ENCODE measurements around the gene RETN.

The RETN gene

DNA sequence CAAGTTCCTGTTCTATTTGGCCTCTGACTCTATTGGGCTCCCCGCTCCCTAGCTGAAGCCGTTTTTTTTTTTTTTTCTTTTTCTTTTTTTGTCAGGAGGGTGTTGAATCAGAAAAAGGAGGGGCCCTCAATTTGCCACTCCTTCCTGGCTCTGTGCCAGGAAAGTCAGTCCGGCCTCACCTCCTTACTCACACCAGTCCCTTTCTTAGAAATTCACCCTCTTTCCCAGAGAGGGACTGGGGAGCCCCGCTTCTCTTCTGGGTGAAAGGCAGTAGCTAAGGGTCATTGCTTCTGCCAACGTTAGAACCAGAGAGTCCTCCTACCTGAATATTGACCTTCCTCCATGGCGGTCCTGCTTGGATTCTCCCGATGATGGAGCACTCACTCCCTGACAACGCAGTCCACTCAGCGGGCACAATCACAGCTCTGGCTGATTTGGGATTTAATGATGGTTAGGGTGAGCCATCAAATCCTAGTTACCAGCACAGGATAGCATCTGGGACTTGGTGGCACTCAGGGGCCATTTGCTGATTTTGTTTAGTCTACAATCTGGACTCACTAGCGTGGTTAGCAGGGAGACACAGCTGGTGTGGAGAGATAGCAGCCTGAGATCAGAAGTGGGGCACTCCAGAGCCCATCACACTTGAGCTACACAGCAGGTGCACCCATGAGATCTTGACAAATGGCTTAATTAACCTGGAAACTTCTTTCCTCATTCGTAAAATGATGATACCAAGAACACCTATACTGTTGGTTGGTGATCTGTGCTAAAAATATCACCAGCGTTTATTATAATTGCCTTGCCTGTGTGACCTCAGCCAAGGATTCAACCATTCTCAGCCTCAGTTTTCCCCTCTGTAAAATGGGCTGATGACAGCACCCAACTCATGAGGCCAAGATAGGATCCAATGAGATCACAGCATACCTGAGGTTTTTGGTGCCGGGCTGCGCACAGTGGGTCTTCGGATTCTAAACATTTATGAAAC, 30.9 kb downstream of the RETN start:
- TF ChIP-seq, protein P1, sequence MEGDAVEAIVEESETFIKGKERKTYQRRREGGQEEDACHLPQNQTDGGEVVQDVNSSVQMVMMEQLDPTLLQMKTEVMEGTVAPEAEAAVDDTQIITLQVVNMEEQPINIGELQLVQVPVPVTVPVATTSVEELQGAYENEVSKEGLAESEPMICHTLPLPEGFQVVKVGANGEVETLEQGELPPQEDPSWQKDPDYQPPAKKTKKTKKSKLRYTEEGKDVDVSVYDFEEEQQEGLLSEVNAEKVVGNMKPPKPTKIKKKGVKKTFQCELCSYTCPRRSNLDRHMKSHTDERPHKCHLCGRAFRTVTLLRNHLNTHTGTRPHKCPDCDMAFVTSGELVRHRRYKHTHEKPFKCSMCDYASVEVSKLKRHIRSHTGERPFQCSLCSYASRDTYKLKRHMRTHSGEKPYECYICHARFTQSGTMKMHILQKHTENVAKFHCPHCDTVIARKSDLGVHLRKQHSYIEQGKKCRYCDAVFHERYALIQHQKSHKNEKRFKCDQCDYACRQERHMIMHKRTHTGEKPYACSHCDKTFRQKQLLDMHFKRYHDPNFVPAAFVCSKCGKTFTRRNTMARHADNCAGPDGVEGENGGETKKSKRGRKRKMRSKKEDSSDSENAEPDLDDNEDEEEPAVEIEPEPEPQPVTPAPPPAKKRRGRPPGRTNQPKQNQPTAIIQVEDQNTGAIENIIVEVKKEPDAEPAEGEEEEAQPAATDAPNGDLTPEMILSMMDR (IDR thresholded peaks at IDR 0.05; ENCODE audit: insufficient read depth, low read depth, low read length, missing control alignments) = no peak
- peak; percentile 61 for DNase-seq (ENCODE audit: low read depth)

DNA sequence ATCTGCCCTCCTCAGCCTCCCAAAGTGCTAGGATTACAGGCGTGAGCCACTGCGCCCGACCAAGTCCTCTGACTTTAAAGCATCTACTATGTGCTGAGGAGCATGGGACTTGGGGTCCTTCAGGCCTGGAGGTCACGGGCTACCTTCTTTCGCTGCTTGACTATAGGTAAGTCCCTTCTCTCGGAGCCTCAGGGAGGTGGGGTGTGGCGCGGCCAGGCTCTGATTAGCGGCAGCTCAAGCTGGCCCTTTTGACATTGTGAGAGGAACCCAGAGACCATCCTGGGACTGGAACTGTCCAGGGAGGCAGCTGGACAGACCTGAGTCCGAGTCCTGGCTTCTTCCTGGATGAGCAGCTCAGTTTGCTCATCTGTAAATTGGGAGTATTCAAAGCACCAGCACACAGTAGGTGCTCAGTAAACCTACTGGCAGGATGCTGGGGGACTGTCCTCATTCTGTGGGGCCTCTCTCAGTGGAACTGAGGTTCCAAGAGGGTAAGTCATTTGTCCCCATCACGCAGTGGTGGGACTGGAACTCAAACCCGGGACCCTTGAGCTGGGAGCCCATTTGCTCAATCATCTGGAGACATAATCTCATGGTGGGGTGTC, 32.3 kb downstream of the RETN start:
- no peak for DNase-seq (ENCODE audit: low read depth)
- TF ChIP-seq, protein P1 (IDR thresholded peaks at IDR 0.05; ENCODE audit: insufficient read depth, low read depth, low read length, missing control alignments) = no peak
- no peak overlapping the region for H3K4me3 ChIP-seq (ENCODE audit: low read length)

More for the DNA sequence above, 30.9 kb downstream of the RETN start:
- H3K4me3 ChIP-seq (ENCODE audit: low read length) = no peak overlapping the region

DNA sequence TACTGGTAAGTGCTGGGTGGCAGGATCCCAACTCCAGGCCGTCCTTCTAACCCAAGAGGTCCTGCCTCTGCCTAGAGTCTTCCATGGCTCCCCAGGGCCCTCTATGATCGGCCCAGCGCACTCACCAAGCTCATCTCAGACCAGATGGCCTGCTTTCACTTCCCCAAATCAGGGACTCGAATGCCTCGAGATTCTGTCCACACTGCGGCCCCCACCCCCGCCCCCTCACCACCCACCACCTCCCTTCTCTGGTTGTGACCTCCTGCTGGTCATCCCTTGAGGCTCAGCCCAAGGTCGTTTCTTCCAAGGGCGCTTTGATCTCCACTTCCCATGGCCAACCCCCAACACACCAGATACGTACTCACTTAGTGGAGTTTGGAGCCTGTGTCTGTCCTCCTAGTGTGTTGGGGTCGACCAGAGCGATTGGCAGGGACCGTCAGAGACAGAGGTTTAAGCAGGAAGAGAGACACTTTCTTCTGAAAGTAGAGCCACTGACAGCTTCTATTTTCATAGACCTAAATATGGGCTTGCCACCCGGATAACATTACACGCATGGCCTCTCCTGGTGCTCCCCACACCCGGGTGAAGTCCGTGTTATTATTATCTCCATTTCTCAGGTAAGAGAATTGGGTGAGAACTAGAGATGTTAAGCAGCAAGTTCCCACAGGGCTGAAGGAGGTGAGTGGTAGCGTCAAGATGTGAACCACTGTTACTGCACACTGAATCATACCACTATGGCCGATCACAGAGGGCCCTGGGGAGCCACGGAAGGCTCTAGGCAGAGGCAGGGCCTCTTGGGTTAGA, 33.0 kb downstream of the RETN start, which contains the start of gene FCER2:
Gene FCER2 (minus strand): TSS at position 478 of the 804 bp plus-strand sequence. CDS start 2,371 bp downstream, outside the sequence.
- no peak for DNase-seq (ENCODE audit: low read depth)
- TF ChIP-seq, protein P1 (IDR thresholded peaks at IDR 0.05; ENCODE audit: insufficient read depth, low read depth, low read length, missing control alignments) = no peak
- H3K4me3 ChIP-seq (ENCODE audit: low read length) = no peak within 1 kb of the TSS

DNA sequence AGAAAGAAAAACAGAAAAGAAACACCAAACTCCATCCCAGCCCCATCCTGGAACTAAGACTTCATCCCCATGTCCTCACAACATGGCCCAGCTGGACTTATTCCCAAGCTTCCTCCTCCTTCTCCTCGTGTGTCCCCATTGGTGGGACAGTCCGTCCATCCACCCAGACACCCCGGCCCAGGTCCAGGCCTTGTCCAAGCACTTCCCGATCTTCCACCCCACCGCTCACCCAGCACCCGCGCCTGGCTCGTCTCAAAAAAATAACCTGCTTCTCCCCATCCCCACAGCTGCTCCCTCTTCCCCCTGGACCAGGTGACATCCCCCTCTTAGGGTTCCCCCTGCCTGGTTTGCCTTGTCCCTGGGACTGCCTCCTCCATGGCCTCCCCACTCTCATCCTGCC, 34.5 kb downstream of the RETN start:
- TF ChIP-seq, protein P1 (IDR thresholded peaks at IDR 0.05; ENCODE audit: insufficient read depth, low read depth, low read length, missing control alignments) = no peak
- no peak for DNase-seq (ENCODE audit: low read depth)
- H3K4me3 ChIP-seq (ENCODE audit: low read length) = no peak overlapping the region

DNA sequence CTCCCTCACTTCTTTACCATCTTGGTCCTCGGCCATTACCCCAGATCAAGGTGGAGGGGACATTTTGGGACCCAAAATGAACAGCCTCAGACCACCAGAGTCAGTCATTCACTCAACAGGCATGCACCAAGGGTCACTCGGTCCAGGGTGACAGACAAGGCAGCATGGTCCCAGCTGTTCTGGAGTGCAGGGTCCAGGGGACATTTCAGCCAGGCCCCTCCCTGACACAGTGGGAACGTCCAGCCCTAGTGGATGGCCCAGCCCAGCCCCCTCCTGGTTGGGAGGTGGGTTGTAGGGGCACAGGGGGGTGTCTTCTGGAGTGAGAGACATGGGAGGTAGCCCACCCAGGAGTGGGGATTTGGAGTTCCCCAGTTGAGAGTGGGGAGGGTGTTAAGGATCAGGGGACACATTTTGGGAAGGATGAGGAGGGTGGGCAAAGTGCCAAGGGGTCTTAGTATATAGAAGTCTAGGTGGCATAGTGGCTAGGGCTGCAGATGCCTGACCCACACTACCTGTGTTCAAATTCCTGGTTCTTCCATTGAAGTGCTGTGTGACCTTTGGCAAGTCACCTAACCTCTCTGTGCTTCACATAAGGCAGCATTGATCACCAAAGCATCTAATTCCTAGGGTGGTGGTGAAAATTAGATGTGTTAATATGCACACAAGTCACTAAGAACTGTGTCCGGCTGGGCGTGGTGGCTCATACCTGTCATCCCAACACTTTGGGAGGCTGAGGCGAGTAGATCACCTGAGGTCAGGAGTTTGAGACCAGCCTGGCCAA, 35.6 kb downstream of the RETN start:
- DNase-seq (ENCODE audit: low read depth) = no peak
- no peak overlapping the region for H3K4me3 ChIP-seq (ENCODE audit: low read length)
- TF ChIP-seq, protein P1 (IDR thresholded peaks at IDR 0.05; ENCODE audit: insufficient read depth, low read depth, low read length, missing control alignments) = no peak

All from epithelial cell of esophagus (primary cell).